Measurements from ENCODE around the gene ZNF878. TPM values are rescaled to one million over a fixed set of nuclear protein-coding genes. Genes with fewer than 3 reads are reported as not detected.
A peak's percentile ranks its signal among the peaks of the same experiment; 100 is the strongest.
"Not testable (repeated sequence)": the region's sequence is repeated elsewhere in the genome, so short reads cannot be mapped to it uniquely, and the experiment has no call there.

ZNF878 gene
- total RNA-seq, 4 donors from 2014 or later = 0.32 TPM; not detected in 3

GRCh38 chr19:12092956-12093355, 40.2 kb upstream of the ZNF878 start:
- Histone ChIP-seq H3K27me3 (no peaks in the 10 kb centered on the region), H3K36me3 (no peaks in the 10 kb centered on the region), H3K4me1 (peaks cover 0 to 12% (median 3%) of the 10 kb centered on the region in 4 donors), H3K27ac (peak overlapping the region in 3 of 4 donors; percentile 71 to 76 (median 72)), H3K4me3 (peak overlapping the region in 3 of 4 donors; percentile 43 to 72 (median 54)), H3K9me3 (no peaks in the 10 kb centered on the region)
- 57 to 67% methylated on average over 3 to 10 of the region's 10 CpGs for WGBS, 2 donors (ENCODE audit: low coverage in 1 of 2)
- TF ChIP-seq, protein P1, sequence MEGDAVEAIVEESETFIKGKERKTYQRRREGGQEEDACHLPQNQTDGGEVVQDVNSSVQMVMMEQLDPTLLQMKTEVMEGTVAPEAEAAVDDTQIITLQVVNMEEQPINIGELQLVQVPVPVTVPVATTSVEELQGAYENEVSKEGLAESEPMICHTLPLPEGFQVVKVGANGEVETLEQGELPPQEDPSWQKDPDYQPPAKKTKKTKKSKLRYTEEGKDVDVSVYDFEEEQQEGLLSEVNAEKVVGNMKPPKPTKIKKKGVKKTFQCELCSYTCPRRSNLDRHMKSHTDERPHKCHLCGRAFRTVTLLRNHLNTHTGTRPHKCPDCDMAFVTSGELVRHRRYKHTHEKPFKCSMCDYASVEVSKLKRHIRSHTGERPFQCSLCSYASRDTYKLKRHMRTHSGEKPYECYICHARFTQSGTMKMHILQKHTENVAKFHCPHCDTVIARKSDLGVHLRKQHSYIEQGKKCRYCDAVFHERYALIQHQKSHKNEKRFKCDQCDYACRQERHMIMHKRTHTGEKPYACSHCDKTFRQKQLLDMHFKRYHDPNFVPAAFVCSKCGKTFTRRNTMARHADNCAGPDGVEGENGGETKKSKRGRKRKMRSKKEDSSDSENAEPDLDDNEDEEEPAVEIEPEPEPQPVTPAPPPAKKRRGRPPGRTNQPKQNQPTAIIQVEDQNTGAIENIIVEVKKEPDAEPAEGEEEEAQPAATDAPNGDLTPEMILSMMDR (IDR thresholded peaks at IDR 0.05) = no peak
- TF ChIP-seq POLR2A (IDR thresholded peaks at IDR 0.05) (no peak), EP300 (IDR thresholded peaks at IDR 0.05; ENCODE audit: low read depth) (no peak), POLR2AphosphoS5 (IDR thresholded peaks at IDR 0.05) (no peak)
- intact Hi-C loops (cut with DNase I; ENCODE audit: low total_unique reads) (no loop called here), in situ Hi-C loops (cut with MboI; ENCODE audit: low pct_ligation_motif_present in 1 of 4, low pct_unique_long_range_greater_than_20kb in 1 of 4, low sequenced_read_pairs in 3 of 4) (no loop called here)
- DNase-seq = no peak

- in situ Hi-C loops (cut with MboI; ENCODE audit: low pct_ligation_motif_present in 1 of 4, low pct_unique_long_range_greater_than_20kb in 1 of 4, low sequenced_read_pairs in 3 of 4) = no loop called here
These were observed 39.5 kb upstream of the ZNF878 start for GRCh38 chr19:12092065-12092867.

GRCh38 chr19:12090807-12091206, 38.0 kb upstream of the ZNF878 start:
- intact Hi-C loops (cut with DNase I; ENCODE audit: low total_unique reads) (loop anchor here (1.0 kb wide), 1 partner anchor 50 kb away; no protein-coding TSS in a partner anchor), in situ Hi-C loops (cut with MboI; ENCODE audit: low pct_ligation_motif_present in 1 of 4, low pct_unique_long_range_greater_than_20kb in 1 of 4, low sequenced_read_pairs in 3 of 4) (no loop called here)
- no peaks in the 10 kb centered on the region for H3K36me3 ChIP-seq
- no peak overlapping the region for H3K4me3 ChIP-seq
- H3K4me1 ChIP-seq = peaks cover 0 to 12% (median 3%) of the 10 kb centered on the region in 4 donors
- no peak overlapping the region for H3K27ac ChIP-seq
- peak; percentile 58 for DNase-seq
- no peaks in the 10 kb centered on the region for H3K9me3 ChIP-seq
- WGBS, 2 donors (ENCODE audit: low coverage in 1 of 2) = 55 to 78% methylated on average over 2 to 5 of the region's 5 CpGs
- H3K27me3 ChIP-seq = no peaks in the 10 kb centered on the region
- TF ChIP-seq POLR2A (IDR thresholded peaks at IDR 0.05) = no peak
- no peak for TF ChIP-seq EP300 (IDR thresholded peaks at IDR 0.05; ENCODE audit: low read depth)
- TF ChIP-seq, protein P1 (IDR thresholded peaks at IDR 0.05) = peak; percentile 30 to 57 (median 45)
- no peak for TF ChIP-seq POLR2AphosphoS5 (IDR thresholded peaks at IDR 0.05)

More at GRCh38 chr19:12092065-12092867, 39.5 kb upstream of the ZNF878 start:
- DNase-seq = peak; percentile 78
- peak in 2 of 3 donors; percentile 27 to 47 for TF ChIP-seq POLR2AphosphoS5 (IDR thresholded peaks at IDR 0.05)
- TF ChIP-seq, protein P1 (IDR thresholded peaks at IDR 0.05) = no peak
- Histone ChIP-seq H3K27me3 (no peaks in the 10 kb centered on the region), H3K9me3 (no peaks in the 10 kb centered on the region), H3K36me3 (no peaks in the 10 kb centered on the region), H3K4me1 (peaks cover 0 to 12% (median 3%) of the 10 kb centered on the region in 4 donors), H3K4me3 (peak overlapping the region; percentile 43 to 72 (median 50)), H3K27ac (peak overlapping the region; percentile 71 to 83 (median 74))
- 6 to 60% methylated on average over 1 to 51 of the region's 53 CpGs for WGBS, 2 donors (ENCODE audit: low coverage in 1 of 2)
- intact Hi-C loops (cut with DNase I; ENCODE audit: low total_unique reads) = no loop called here

GRCh38 chr19:12085074-12085818, 32.5 kb upstream of the ZNF878 start:
- Histone ChIP-seq H3K9me3 (peaks cover 25 to 27% of the 10 kb centered on the region in 2 donors), H3K36me3 (no peaks in the 10 kb centered on the region), H3K27me3 (no peaks in the 10 kb centered on the region), H3K4me1 (no peaks in the 10 kb centered on the region), H3K4me3 (no peak overlapping the region), H3K27ac (no peak overlapping the region)
- 88 to 93% methylated on average over 3 to 5 of the region's 5 CpGs for WGBS, 2 donors (ENCODE audit: low coverage in 1 of 2)
- in situ Hi-C loops (cut with MboI; ENCODE audit: low pct_ligation_motif_present in 1 of 4, low pct_unique_long_range_greater_than_20kb in 1 of 4, low sequenced_read_pairs in 3 of 4) (no loop called here), intact Hi-C loops (cut with DNase I; ENCODE audit: low total_unique reads) (no loop called here)
- TF ChIP-seq, protein P1 (IDR thresholded peaks at IDR 0.05) = no peak
- TF ChIP-seq EP300 (IDR thresholded peaks at IDR 0.05; ENCODE audit: low read depth) (no peak), POLR2A (IDR thresholded peaks at IDR 0.05) (no peak), POLR2AphosphoS5 (IDR thresholded peaks at IDR 0.05) (no peak)
- DNase-seq = no peak

DNA sequence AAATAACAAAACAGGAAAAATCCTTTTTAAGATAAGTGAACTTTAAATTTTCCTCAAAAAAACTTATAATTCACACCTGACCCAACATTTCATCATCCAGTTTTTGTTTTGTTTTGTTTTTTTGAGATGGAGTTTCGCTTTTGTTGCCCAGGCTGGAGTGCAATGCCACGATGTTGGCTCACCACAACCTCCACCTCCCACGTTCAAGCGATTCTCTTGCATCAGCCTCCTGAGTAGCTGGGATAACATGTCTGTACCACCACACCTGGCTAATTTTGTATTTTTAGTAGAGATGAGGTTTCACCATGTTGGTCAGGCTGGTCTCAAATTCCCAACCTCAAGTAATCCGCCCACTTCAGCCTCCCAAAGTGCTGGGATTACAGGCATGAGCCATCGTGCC, 30.6 kb upstream of the ZNF878 start:
- H3K4me3 ChIP-seq; H3K27me3 ChIP-seq; H3K4me1 ChIP-seq; H3K27ac ChIP-seq; DNase-seq; intact Hi-C loops (cut with DNase I; ENCODE audit: low total_unique reads); in situ Hi-C loops (cut with MboI; ENCODE audit: low pct_ligation_motif_present in 1 of 4, low pct_unique_long_range_greater_than_20kb in 1 of 4, low sequenced_read_pairs in 3 of 4): not testable (repeated sequence)
- Histone ChIP-seq H3K36me3 (peaks cover 0 to 11% (median 4%) of the 10 kb centered on the region in 4 donors), H3K9me3 (peaks cover 43 to 46% of the 10 kb centered on the region in 2 donors)
- 90% methylated on average over 6 of the region's 6 CpGs; no CpG with 5 or more reads in 1 of the 2 donors for WGBS, 2 donors (ENCODE audit: low coverage in 1 of 2)
